Panc1 (cell line): ENCODE results near the gene C6orf62.

Source experiments
- POLR2AphosphoS5 ChIP-seq: IDR thresholded peaks from 2 replicates; pipeline ENCODE4 v1.6.1; 2012; ENCODE audit warnings: mild to moderate bottlenecking, low read depth, low read length, moderate library complexity
- SIN3A ChIP-seq: IDR thresholded peaks from 2 replicates; pipeline ENCODE4 v1.6.1; 2012; ENCODE audit warnings: low read depth, mild to moderate bottlenecking, low read length, moderate library complexity, borderline replicate concordance; ENCODE audit not compliant: insufficient read depth
- TCF7L2 ChIP-seq: IDR thresholded peaks from 2 replicates; pipeline ENCODE4 v1.6.1; 2011; ENCODE audit warnings: mild to moderate bottlenecking, low read depth, low read length, inconsistent platforms
- TF ChIP-seq, protein P1 (sequence below): fragments of 450-650 bp; IDR thresholded peaks from 2 replicates; pipeline ENCODE4 v1.5.1; 2017; ENCODE audit warnings: mild to moderate bottlenecking
- TF ChIP-seq, protein P2 (sequence below), 2 experiments: IDR thresholded peaks; 2 replicates each; pipeline ENCODE4 v1.6.1; 2011 to 2012; ENCODE audit warnings: low read depth in 2 of 2, control low read depth in 1 of 2, low read length in 1 of 2, mild to moderate bottlenecking in 1 of 2, moderate library complexity in 1 of 2; ENCODE audit not compliant: insufficient read depth in 1 of 2

DNA sequence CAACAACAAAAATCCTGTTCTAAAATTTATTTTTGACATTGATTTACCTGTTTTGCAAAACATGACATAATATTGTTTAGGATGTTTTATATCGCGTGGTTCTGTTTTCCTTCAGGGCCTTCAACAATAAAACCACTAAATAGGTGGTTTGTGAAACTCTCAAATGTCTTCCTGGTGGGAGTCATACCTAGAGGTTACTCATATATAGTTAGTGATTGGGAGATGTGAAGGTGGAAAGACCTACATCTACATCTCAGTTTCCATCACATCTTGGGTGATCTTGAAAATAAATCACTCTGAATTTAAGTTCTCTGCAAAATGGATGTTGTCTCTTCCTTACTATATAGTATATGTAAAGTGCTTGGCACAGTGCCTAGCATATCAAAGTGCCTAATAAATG lies 22.9 kb downstream of the C6orf62 start:
- TF ChIP-seq, protein P1, sequence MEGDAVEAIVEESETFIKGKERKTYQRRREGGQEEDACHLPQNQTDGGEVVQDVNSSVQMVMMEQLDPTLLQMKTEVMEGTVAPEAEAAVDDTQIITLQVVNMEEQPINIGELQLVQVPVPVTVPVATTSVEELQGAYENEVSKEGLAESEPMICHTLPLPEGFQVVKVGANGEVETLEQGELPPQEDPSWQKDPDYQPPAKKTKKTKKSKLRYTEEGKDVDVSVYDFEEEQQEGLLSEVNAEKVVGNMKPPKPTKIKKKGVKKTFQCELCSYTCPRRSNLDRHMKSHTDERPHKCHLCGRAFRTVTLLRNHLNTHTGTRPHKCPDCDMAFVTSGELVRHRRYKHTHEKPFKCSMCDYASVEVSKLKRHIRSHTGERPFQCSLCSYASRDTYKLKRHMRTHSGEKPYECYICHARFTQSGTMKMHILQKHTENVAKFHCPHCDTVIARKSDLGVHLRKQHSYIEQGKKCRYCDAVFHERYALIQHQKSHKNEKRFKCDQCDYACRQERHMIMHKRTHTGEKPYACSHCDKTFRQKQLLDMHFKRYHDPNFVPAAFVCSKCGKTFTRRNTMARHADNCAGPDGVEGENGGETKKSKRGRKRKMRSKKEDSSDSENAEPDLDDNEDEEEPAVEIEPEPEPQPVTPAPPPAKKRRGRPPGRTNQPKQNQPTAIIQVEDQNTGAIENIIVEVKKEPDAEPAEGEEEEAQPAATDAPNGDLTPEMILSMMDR: no peak
- TF ChIP-seq TCF7L2 (no peak), SIN3A (no peak), POLR2AphosphoS5 (no peak)
- TF ChIP-seq, protein P2, sequence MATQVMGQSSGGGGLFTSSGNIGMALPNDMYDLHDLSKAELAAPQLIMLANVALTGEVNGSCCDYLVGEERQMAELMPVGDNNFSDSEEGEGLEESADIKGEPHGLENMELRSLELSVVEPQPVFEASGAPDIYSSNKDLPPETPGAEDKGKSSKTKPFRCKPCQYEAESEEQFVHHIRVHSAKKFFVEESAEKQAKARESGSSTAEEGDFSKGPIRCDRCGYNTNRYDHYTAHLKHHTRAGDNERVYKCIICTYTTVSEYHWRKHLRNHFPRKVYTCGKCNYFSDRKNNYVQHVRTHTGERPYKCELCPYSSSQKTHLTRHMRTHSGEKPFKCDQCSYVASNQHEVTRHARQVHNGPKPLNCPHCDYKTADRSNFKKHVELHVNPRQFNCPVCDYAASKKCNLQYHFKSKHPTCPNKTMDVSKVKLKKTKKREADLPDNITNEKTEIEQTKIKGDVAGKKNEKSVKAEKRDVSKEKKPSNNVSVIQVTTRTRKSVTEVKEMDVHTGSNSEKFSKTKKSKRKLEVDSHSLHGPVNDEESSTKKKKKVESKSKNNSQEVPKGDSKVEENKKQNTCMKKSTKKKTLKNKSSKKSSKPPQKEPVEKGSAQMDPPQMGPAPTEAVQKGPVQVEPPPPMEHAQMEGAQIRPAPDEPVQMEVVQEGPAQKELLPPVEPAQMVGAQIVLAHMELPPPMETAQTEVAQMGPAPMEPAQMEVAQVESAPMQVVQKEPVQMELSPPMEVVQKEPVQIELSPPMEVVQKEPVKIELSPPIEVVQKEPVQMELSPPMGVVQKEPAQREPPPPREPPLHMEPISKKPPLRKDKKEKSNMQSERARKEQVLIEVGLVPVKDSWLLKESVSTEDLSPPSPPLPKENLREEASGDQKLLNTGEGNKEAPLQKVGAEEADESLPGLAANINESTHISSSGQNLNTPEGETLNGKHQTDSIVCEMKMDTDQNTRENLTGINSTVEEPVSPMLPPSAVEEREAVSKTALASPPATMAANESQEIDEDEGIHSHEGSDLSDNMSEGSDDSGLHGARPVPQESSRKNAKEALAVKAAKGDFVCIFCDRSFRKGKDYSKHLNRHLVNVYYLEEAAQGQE (IDR thresholded peaks at IDR 0.05; ENCODE audit: insufficient read depth in 1 of 2, low read depth in 2 of 2, low read length in 1 of 2): no peak
